RWPE1 (cell line): ENCODE measurements around the gene JUNB.

Experiments used
- CTCF ChIA-PET: fragments of 350-600 bp; sonication (Branson Sonifier 250); formaldehyde crosslinking; extraction: SDS; loops from one replicate; lab custom pipeline; 2021; lab: Yijun Ruan, JAX
- POLR2A ChIA-PET: fragments of 400-600 bp; formaldehyde crosslinking; extraction: SDS; loops from one replicate; lab custom pipeline; 2020; ENCODE audit warnings: antibody characterized with exemption; ENCODE audit not compliant: low non-redundant PET; lab: Yijun Ruan, JAX
- DNase-seq: peaks from one replicate; pipeline ENCODE4 v3.0.0; 2012; ENCODE audit warnings: low spot score
- H3K27ac ChIP-seq: fragments of 450-650 bp; 2 replicates; pipeline ENCODE4 v1.5.1; 2017
- CTCF ChIP-seq: fragments of 450-650 bp; conservative IDR thresholded peaks from 2 replicates; pipeline ENCODE4 v1.5.1; 2017; ENCODE audit warnings: low read depth, mild to moderate bottlenecking

JUNB gene

DNA sequence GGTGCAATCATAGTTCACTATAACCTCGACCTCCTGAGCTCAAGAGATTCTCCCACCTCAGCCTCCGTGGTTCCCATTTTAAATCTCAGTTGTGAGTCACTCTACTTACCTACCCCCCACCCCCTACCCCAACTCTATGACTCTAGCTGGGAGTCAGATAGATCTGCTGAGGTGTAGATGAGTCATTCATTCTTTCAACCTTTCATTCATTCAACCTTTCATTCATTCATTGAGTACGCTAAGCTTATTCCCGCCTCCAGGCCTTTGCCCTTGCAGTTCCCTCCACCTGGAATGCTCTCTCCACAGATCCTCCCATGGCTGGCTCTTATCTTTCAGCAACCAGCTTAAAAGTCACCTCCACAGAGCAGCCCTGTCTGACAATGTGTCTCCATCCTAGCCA lies 45.9 kb downstream of the JUNB start:
- TF ChIP-seq CTCF, result no peak
- CTCF ChIA-PET, result interaction anchor here (0.5 to 1.4 kb wide), 3 partner anchors 11 to 63 kb away, joined by 3 to 11 read pairs (median 6); partner anchors contain the start of gene THSD8
- POLR2A ChIA-PET, result interaction anchor here (0.6 kb wide), 1 partner anchor 64 kb away, joined by 5 read pairs; no protein-coding TSS in a partner anchor
- peak; percentile 79 for DNase-seq
- H3K27ac ChIP-seq, result no peak overlapping the region

DNA sequence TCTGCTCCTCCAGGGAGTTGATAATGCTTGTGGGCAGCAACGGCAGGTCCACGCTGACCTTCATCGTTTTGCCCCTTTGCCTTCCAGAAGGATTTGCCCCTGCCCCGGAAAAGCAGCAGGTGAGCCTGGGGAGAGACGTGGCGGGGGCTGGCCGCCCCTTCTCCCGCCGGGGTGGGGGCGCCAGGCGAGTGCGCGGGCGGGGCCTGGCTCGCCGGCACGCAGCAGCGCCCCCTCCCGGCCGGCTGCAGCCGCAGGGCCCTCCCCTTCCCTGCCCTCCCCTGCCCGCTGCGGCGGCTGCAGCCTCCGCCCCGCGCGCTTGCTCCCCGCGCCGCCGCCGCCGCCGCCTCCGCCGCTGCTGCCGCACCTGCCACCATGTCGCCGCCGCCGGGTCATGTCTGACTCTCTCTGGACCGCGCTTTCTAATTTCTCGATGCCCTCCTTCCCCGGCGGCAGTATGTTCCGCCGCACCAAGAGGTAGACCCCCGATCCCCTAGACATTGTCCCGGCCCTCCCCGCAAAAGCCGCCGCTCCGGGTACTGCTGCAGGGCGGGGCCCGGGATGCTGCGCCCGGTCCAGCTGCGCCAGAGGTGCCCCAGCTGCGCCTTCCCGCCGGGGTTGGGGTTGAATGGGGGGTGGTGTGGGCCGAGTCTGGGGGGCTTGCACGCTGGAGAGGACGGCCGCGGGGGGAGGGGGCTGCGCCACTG lies 47.0 kb downstream of the JUNB start, which contains the start of gene MAST1:
TSS of gene MAST1 (plus strand) at position 334 of the 704 bp plus-strand sequence. CDS start at position 392, 58 bp downstream.
- CTCF ChIA-PET, result interaction anchor here (0.6 to 0.7 kb wide), 5 partner anchors 24 to 697 kb away, joined by 3 to 6 read pairs (median 3); no protein-coding TSS in a partner anchor
- POLR2A ChIA-PET, result no interaction called here
- no peak within 1 kb of the TSS for H3K27ac ChIP-seq
- no peak for DNase-seq
- peak; percentile 77 for TF ChIP-seq CTCF

GRCh38 chr19:12838886-12839756 lies 47.8 kb downstream of the JUNB start:
- CTCF ChIA-PET, result interaction anchor here (0.6 to 0.7 kb wide), 5 partner anchors 25 to 698 kb away, joined by 3 to 6 read pairs (median 3); no protein-coding TSS in a partner anchor
- POLR2A ChIA-PET, result no interaction called here
- TF ChIP-seq CTCF, result no peak
- DNase-seq, result no peak
- no peak overlapping the region for H3K27ac ChIP-seq

- ChIA-PET POLR2A (no interaction called here), CTCF (no interaction called here)
- no peak for TF ChIP-seq CTCF
- peak; percentile 94 for DNase-seq
- peak overlapping the region; percentile 60 for H3K27ac ChIP-seq
Measured at GRCh38 chr19:12840091-12841079, 49.1 kb downstream of the JUNB start.

DNA sequence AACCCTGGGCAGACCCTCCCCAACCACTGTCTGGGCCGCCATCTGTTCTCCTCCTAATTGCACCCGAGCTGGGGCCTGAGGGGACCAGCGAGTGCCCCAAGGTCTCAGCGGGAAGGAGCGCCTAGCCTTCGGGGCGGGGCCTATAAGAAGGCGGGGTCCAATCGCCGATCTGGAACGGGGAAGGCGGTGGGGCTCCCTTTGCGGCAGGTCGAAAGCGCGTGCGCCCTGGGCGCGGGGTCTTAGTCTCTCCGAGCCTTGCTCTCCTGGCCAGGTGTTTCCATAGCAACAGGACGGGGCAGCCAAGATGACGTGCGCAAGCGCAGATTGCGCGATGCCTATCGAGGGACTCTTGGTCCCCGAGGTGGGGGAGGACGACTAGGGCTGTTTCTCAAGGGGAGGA lies 49.8 kb downstream of the JUNB start:
- H3K27ac ChIP-seq, result peak overlapping the region; percentile 60
- no peak for TF ChIP-seq CTCF
- ChIA-PET POLR2A (no interaction called here), CTCF (no interaction called here)
- no peak for DNase-seq
